LNCAP (cell line): ENCODE measurements around the gene OLFML1.

ENCODE experiments used
- TF ChIP-seq, protein P1 (sequence below): fragments of 450-650 bp; IDR thresholded peaks from 2 replicates; pipeline ENCODE4 v1.5.1; 2017; ENCODE audit warnings: mild to moderate bottlenecking

Gene OLFML1

DNA sequence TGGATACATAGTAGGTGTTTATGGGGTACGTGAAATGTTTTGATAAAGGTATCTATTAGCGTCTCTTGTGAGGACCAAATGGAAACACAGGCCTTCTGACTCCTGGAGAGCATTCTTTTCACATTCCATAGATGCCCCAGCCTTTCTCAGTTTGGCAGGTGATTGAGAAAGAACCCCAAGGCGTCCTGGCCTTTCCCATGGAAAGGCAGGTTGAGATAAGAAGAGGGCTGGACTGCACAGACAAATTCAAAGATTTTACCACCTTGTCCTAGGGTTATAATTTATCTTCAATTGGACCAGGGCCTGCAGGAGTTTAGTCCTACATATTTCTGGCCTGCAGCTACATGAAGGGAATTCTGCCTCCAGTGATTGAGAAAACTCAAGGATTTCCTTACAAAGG lies 661 bp upstream of the OLFML1 start:
- TF ChIP-seq, protein P1, sequence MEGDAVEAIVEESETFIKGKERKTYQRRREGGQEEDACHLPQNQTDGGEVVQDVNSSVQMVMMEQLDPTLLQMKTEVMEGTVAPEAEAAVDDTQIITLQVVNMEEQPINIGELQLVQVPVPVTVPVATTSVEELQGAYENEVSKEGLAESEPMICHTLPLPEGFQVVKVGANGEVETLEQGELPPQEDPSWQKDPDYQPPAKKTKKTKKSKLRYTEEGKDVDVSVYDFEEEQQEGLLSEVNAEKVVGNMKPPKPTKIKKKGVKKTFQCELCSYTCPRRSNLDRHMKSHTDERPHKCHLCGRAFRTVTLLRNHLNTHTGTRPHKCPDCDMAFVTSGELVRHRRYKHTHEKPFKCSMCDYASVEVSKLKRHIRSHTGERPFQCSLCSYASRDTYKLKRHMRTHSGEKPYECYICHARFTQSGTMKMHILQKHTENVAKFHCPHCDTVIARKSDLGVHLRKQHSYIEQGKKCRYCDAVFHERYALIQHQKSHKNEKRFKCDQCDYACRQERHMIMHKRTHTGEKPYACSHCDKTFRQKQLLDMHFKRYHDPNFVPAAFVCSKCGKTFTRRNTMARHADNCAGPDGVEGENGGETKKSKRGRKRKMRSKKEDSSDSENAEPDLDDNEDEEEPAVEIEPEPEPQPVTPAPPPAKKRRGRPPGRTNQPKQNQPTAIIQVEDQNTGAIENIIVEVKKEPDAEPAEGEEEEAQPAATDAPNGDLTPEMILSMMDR, result no peak

DNA sequence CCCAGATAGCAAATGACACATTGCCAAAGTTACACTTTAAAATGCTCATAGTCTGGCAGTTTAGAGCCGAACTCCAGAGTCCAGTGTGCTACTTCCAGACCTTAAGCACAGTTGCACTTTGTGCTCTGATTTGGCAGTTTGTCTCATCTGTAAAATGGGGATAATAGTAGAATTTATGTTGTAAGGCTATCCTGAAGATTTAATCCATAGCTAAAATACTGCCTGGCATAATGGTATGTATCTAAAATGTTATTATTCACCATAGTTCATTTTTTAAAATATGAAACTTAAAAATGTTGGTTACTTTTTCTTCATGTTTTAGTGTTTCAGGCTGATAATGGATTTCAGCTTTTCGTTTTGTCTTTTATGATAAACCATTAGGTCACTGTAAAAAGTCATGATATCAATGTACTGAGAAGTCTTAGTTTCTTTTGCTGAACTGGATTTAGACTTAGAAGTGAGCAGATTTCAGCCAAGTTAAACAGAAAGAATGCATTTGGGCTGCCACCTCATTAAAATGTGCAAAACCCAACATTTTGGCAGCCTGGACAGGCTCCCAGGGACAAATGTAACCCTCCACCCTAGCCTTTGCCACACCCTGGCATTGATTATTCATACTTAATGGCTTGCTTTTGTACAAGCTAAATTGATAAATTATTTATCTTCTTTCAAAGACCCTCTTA lies 933 bp downstream of the OLFML1 start:
- TF ChIP-seq, protein P1, result no peak

DNA sequence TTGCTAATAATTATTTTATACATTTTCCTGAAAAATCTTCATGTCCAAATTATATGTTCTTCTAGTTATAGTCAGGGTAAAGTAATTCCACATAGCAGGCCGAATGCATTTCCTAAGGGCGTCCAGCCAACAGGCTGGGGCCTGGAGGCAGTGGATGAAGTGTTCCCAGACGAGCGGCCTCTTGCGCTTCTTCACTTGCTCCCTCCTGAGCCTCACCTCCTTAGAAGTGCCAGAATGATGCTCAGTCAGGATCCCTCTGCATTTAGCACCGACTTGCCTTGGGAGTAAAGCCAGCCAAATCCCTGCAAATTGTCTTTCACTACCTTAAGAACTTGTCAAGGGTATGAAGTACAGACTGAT lies 1.5 kb downstream of the OLFML1 start:
- TF ChIP-seq, protein P1, result no peak

DNA sequence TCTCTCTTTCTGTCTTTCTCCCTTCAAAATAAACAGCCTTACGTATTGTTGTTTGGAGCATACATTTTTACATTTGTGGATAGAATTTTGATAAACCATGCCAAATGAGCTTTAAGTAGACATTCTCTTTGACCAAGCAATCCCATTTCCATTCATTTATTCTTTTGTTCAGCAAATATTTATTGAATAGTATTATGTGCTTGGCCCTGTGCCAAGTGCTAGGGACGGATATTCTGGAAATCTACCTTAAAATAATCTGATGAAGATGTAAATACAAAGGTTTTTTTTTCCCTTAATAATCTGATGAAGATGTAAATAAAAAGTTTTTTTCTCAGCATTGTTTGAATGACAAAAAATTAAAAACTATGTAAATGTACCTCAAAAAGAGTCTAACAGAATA lies 2.1 kb downstream of the OLFML1 start:
- TF ChIP-seq, protein P1, result no peak

DNA sequence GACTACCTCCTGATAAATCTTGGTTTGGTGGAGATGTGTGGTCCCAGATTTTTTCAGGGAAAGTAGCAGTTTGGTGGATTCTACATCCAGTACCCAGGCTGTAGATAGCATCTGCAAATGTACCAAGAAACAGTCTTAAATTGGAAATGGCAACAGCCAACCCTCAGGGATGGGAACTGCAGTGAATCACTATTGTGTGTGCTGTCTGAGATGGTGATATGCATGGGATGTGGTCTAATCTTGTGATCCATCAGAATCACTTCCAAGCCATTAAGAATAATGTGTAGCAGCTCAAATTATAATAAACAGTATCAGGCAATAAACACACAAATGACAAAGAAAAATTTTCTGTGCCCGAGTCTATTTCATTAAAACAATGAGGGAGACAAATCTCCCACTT lies 3.4 kb downstream of the OLFML1 start:
- TF ChIP-seq, protein P1, result no peak

DNA sequence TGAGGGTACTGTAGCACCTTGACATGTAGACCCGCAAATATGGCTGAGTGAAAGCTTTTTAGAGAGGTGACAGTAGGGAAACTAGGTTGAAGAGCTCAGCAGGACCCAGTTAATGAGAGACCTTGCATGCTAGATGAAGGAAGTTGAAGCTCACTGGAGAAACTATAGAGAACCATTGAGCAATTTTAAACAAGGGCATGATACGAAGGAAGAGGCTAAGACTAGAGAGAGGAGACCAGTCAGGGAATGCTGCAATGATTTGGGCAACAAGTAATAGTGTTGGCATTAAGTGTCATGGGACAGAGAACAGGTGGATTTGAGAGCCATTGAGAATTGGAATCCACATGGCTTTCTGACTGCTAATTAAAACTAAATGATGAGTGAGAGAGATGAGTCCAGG lies 4.1 kb downstream of the OLFML1 start:
- TF ChIP-seq, protein P1, result no peak

DNA sequence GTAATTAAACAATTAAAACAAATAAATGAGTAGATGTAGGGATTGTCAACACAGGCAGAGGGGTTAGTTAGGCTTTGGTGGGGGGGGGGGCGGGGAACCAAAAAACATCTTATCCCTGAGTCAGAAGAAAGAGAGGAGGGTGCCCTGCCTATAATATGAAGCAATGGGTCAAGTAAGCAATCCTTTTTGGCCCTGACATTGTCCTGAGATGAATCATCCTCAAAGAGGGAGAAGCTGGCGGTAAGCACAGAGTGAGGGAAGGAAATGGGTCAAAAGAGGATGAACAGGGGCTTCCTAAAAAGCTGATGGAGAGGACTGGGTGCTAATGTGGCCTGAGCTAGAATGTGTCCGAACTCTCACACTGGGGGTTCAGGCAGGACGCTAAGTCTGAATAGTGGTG lies 4.7 kb downstream of the OLFML1 start:
- TF ChIP-seq, protein P1, result no peak

DNA sequence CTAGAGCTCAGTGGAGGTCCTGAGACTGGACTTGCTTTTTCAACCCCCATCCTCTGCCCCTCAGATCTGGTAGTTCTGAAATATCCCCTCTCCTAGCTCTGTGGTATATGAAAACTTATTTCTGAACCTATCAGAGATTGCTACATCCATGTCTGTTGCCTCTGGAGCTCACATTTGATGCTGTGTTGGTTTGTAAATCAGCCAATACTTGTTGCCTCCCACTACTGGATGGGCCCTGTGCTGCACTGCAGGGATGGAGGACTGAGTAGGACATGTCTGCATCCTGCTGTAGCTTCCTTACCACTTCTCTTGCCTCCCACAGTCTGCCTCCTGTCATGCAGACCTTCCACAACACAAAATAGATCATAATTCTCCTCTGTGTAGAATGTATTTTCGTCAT lies 5.2 kb downstream of the OLFML1 start:
- TF ChIP-seq, protein P1, result no peak
